Keratinocyte (primary cell): ENCODE data around the gene ACAP3. TPM values are rescaled to one million over a fixed set of nuclear protein-coding genes. Genes with fewer than 3 reads are reported as not detected.

Source experiments
- DNase-seq: peaks from one replicate; pipeline ENCODE4 v3.0.0-alpha.2; 2011; ENCODE audit warnings: low read depth, missing footprints, low spot score
- FAIRE-seq: peaks from 2 replicates; lab custom pipeline; 2011; peaks lifted over from hg19 to GRCh38; lab: Jason Lieb, UNC
- H2AFZ ChIP-seq: 2 replicates; pipeline ENCODE4 v1.6.0; 2012; ENCODE audit warnings: low read length, control low read depth, inconsistent platforms; ENCODE audit not compliant: control insufficient read depth
- H3K27ac ChIP-seq: 2 replicates; pipeline ENCODE4 v1.5.1; 2011; ENCODE audit warnings: low read length; ENCODE audit not compliant: control insufficient read depth, insufficient read depth
- H3K27me3 ChIP-seq: 3 replicates; pipeline ENCODE4 v1.6.0; 2011; ENCODE audit warnings: low read length; ENCODE audit not compliant: control insufficient read depth, insufficient read depth; ENCODE audit errors: extremely low read depth
- H3K36me3 ChIP-seq, 2 experiments: 2 replicates in 1 of 2; 3 replicates in 1 of 2; pipeline ENCODE4 v1.5.1; 2011; ENCODE audit warnings: low read length in 2 of 2, mild to moderate bottlenecking in 1 of 2; ENCODE audit not compliant: control insufficient read depth in 2 of 2, insufficient read depth in 2 of 2; ENCODE audit errors: extremely low read depth in 1 of 2
- H3K4me1 ChIP-seq: 3 replicates; pipeline ENCODE4 v1.5.1; 2011; ENCODE audit warnings: low read length; ENCODE audit not compliant: control insufficient read depth, insufficient read depth; ENCODE audit errors: extremely low read depth
- H3K4me2 ChIP-seq: 3 replicates; pipeline ENCODE4 v1.6.0; 2011; ENCODE audit warnings: low read depth, low read length; ENCODE audit not compliant: control insufficient read depth, insufficient read depth; ENCODE audit errors: extremely low read depth
- H3K4me3 ChIP-seq, 3 experiments: fragments of 200-600 bp in 1 of 3; sonication (generic) in 1 of 3; 2 replicates in 2 of 3; 3 replicates in 1 of 3; pipeline ENCODE4 v1.5.1; 2011 to 2016; ENCODE audit warnings: low read length in 3 of 3, mild to moderate bottlenecking in 3 of 3, control low read depth in 2 of 3, inconsistent platforms in 1 of 3, low read depth in 1 of 3, mixed read lengths in 1 of 3, mixed run types in 1 of 3, moderate library complexity in 1 of 3; ENCODE audit not compliant: control insufficient read depth in 2 of 3, insufficient read depth in 2 of 3; ENCODE audit errors: extremely low read depth in 1 of 3
- H3K79me2 ChIP-seq: 2 replicates; pipeline ENCODE4 v1.6.0; 2012; ENCODE audit warnings: low read length; ENCODE audit not compliant: control insufficient read depth, insufficient read depth
- H3K9ac ChIP-seq: 3 replicates; pipeline ENCODE4 v1.6.0; 2011; ENCODE audit warnings: low read length; ENCODE audit not compliant: control insufficient read depth, insufficient read depth; ENCODE audit errors: extremely low read depth
- H3K9me1 ChIP-seq: 3 replicates; pipeline ENCODE4 v1.6.0; 2011; ENCODE audit warnings: low read length; ENCODE audit not compliant: control insufficient read depth, insufficient read depth; ENCODE audit errors: extremely low read depth
- H3K9me3 ChIP-seq: 2 replicates; pipeline ENCODE4 v1.5.1; 2012; ENCODE audit warnings: low read depth, low read length; ENCODE audit not compliant: control insufficient read depth
- H4K20me1 ChIP-seq: 3 replicates; pipeline ENCODE4 v1.6.0; 2011; ENCODE audit warnings: low read length; ENCODE audit not compliant: control insufficient read depth, insufficient read depth; ENCODE audit errors: extremely low read depth
- EZH2 ChIP-seq: IDR thresholded peaks from one replicate; pipeline ENCODE4 v1.6.1; 2012; ENCODE audit warnings: inconsistent platforms, mild to moderate bottlenecking, low read length, moderate library complexity
- dilution Hi-C: fragments of 300-500 bp; cut with MboI; formaldehyde crosslinking; loops from one replicate; pipeline ENCODE4 v1.7.0; 2020; ENCODE audit warnings: low sequenced_read_pairs; ENCODE audit not compliant: extremely low pct_ligation_motif_present
- polyA plus RNA-seq, 5 experiments: library from polyadenylated mRNA; depleted of rRNA in 3 of 5; stranded (reverse) in 3 of 5; stranded (forward) in 1 of 5; unstranded in 1 of 5; fragments of >200 nt; gene quantifications; 1 replicate in 1 of 5; 2 replicates in 3 of 5; 3 replicates in 1 of 5; pipeline versions ENCODE4 v1.2.1 to v1.2.3, GENCODE V29; 2011 to 2012; ENCODE audit warnings: missing spikeins in 2 of 5, low read depth in 1 of 5, low replicate concordance in 1 of 5
- TF ChIP-seq, protein P1 (sequence below), 3 experiments: IDR thresholded peaks in 1 of 3; conservative IDR thresholded peaks in 1 of 3; optimal IDR thresholded peaks in 1 of 3; 2 replicates in 2 of 3; 3 replicates in 1 of 3; pipeline versions ENCODE3 to v1.5.1; 2011; ENCODE audit warnings: low read length in 3 of 3, mild to moderate bottlenecking in 3 of 3, moderate library complexity in 2 of 3, control low read depth in 1 of 3, inconsistent platforms in 1 of 3; ENCODE audit not compliant: insufficient read depth in 2 of 3; ENCODE audit errors: extremely low read depth in 1 of 3

ACAP3 gene
- polyA plus RNA-seq, 1 donor (not counting 4 experiments of a cell fraction or from before 2014, with no cell fraction given): 17.4 TPM

DNA sequence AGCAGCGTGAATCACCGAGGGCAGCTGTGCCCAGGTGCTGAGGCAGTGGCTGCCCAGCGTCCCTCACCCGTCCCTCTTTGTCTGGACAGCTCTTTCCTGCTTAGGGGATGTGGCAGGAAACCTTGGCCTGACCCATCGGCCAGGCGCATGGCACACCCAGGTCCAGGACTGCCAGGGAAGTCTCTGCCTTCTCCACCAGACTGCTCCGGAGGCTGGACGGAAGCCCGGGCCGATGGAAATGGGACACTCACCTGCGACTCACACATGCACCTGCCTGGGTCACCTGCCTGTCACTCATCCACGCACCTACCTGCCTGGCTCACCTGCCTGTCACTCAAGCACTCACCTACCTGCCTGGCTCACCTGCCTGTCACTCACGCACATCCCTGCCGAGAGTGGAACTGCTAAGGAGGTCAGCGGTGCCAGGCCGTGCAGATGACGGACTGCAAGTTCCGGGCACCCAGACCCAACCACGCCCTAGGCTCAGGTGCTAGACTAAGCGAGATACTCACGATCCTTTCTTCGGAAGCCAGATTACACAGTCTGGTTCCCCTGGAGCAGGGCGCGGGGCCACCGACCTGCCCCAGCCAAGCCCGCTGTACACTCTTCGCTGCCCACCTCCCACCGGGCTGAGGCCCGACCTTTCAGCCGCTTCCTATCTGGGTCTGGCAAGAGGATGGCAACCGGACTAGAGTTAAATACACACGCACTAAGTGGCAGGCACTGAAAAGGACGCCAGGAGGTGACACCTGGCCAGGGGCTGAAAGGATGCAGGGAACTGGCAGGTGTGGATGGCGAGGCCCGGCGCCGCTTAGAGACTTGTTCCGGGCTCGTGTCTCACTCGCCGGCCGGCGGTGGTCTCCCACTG is 35.2 kb downstream of the ACAP3 start:
- DNase-seq (no peak), FAIRE-seq (no peak)
- Histone ChIP-seq H2AFZ (no peak overlapping the region), H3K79me2 (peaks cover 55% of the 10 kb centered on the region), H3K4me3 (peak overlapping the region; percentile 64 to 98 (median 92)), H3K9me1 (peaks cover 7% of the 10 kb centered on the region), H3K9ac (peak overlapping the region; percentile 91), H3K36me3 (peaks cover 11 to 12% of the 10 kb centered on the region in 2 experiments), H4K20me1 (peaks cover 19% of the 10 kb centered on the region), H3K27me3 (no peaks in the 10 kb centered on the region), H3K27ac (peak overlapping the region; percentile 76), H3K9me3 (no peaks in the 10 kb centered on the region), H3K4me1 (peaks cover 31% of the 10 kb centered on the region), H3K4me2 (peak overlapping the region; percentile 100)
- no peak for TF ChIP-seq EZH2
- TF ChIP-seq, protein P1, sequence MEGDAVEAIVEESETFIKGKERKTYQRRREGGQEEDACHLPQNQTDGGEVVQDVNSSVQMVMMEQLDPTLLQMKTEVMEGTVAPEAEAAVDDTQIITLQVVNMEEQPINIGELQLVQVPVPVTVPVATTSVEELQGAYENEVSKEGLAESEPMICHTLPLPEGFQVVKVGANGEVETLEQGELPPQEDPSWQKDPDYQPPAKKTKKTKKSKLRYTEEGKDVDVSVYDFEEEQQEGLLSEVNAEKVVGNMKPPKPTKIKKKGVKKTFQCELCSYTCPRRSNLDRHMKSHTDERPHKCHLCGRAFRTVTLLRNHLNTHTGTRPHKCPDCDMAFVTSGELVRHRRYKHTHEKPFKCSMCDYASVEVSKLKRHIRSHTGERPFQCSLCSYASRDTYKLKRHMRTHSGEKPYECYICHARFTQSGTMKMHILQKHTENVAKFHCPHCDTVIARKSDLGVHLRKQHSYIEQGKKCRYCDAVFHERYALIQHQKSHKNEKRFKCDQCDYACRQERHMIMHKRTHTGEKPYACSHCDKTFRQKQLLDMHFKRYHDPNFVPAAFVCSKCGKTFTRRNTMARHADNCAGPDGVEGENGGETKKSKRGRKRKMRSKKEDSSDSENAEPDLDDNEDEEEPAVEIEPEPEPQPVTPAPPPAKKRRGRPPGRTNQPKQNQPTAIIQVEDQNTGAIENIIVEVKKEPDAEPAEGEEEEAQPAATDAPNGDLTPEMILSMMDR (optimal IDR thresholded peaks at IDR 0.05 in 1 of 3, IDR thresholded peaks at IDR 0.05 in 1 of 3, conservative IDR thresholded peaks at IDR 0.05 in 1 of 3; ENCODE audit: extremely low read depth in 1 of 3, insufficient read depth in 2 of 3, low read length in 3 of 3): no peak
- dilution Hi-C loops: no loop called here

DNA sequence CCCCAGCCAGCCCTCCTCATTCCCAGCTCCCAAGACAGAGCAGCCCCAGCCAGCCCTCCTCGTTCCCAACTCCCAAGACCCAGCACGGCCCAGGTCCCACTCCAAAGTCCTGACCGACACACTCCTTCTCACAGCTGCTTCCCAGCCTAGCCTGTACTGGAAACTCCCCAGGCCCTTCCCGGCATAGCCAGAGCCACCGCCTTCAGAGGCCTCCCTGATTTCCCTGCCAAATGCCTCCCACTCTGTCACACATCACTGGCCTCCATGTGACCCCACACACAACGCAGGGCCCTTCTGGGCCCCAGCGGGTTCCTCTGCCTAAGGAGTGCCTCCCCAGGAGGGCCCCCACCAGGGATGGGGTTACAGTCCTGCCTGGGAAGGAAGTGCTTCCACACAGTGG is 36.9 kb downstream of the ACAP3 start:
- Histone ChIP-seq H3K36me3 (peaks cover 15 to 16% of the 10 kb centered on the region in 2 experiments), H3K27ac (peak overlapping the region; percentile 47), H3K27me3 (no peaks in the 10 kb centered on the region), H3K4me3 (no peak overlapping the region), H3K9me1 (peaks cover 7% of the 10 kb centered on the region), H4K20me1 (peaks cover 21% of the 10 kb centered on the region), H3K79me2 (peaks cover 65% of the 10 kb centered on the region), H2AFZ (no peak overlapping the region), H3K9ac (peak overlapping the region; percentile 37), H3K9me3 (no peaks in the 10 kb centered on the region), H3K4me2 (peak overlapping the region; percentile 54), H3K4me1 (peaks cover 31% of the 10 kb centered on the region)
- dilution Hi-C loops: no loop called here
- TF ChIP-seq, protein P1 (optimal IDR thresholded peaks at IDR 0.05 in 1 of 3, IDR thresholded peaks at IDR 0.05 in 1 of 3, conservative IDR thresholded peaks at IDR 0.05 in 1 of 3; ENCODE audit: extremely low read depth in 1 of 3, insufficient read depth in 2 of 3, low read length in 3 of 3): no peak
- TF ChIP-seq EZH2: no peak
- no peak for FAIRE-seq
- DNase-seq: no peak
